Measurements from ENCODE around the gene TEAD2. TPM values are rescaled to one million over a fixed set of nuclear protein-coding genes. Genes with fewer than 3 reads are reported as not detected.

TEAD2 gene
- total and polyA plus RNA-seq, 2 of the 13 experiments (the other 11 are each of a cell fraction or from before 2014, with no cell fraction given), result 10.8 to 12.5 TPM

DNA sequence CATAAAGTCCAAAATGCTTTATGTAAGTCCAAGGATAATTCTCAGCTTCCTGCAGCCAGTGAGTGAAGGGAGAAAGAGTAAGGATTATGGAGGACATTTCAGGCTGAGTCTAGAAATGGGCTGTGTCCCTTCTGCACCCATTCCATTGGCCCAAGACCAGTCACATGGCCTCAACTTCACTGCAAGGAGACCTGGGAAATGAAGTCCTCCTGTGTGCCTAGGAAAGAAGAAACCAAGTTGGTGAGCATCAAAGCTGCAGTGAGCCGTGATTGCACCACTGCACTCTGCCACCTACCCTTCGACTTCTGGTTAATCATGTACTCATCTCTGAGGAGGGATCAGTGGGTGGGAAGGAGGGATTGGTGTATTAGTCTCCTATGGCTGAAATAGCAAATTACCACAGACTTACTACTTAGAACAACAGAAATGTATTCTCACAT, 30.6 kb downstream of the TEAD2 start (continued):
- TF ChIP-seq, protein P1, sequence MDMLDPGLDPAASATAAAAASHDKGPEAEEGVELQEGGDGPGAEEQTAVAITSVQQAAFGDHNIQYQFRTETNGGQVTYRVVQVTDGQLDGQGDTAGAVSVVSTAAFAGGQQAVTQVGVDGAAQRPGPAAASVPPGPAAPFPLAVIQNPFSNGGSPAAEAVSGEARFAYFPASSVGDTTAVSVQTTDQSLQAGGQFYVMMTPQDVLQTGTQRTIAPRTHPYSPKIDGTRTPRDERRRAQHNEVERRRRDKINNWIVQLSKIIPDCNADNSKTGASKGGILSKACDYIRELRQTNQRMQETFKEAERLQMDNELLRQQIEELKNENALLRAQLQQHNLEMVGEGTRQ (IDR thresholded peaks at IDR 0.05; ENCODE audit: low read depth, low read length), result peak; percentile 93
- TF ChIP-seq, protein P1 (CRISPR knock-in tag; IDR thresholded peaks at IDR 0.05; ENCODE audit: borderline replicate concordance), result peak; percentile 98; the same call in 1 of the 2 replicates
- TF ChIP-seq KLF11 (CRISPR knock-in tag; IDR thresholded peaks at IDR 0.05) (peak; percentile 80; the same call in 1 of the 2 replicates), KLF16 (CRISPR knock-in tag; IDR thresholded peaks at IDR 0.05) (0 out of 4 replicates have a peak, but pooled peaks of 1 of the 2 experiments have one; percentile 42), ZNF616 (CRISPR knock-in tag; IDR thresholded peaks at IDR 0.05; ENCODE audit: low read depth) (no peak), ZBTB21 (CRISPR knock-in tag; IDR thresholded peaks at IDR 0.05) (0 out of 2 replicates have a peak, but pooled peaks have one; percentile 25), ZNF577 (CRISPR knock-in tag; IDR thresholded peaks at IDR 0.05; ENCODE audit: borderline replicate concordance, low read depth) (no peak), ZBTB42 (CRISPR knock-in tag; IDR thresholded peaks at IDR 0.05) (no peak), ZNF34 (CRISPR knock-in tag; IDR thresholded peaks at IDR 0.05; ENCODE audit: borderline replicate concordance) (no peak), SAP130 (CRISPR knock-in tag; IDR thresholded peaks at IDR 0.05; ENCODE audit: low read depth) (peak; percentile 53; the same call in 1 of the 2 replicates), RAD51 (IDR thresholded peaks at IDR 0.05; ENCODE audit: borderline replicate concordance) (peak; percentile 49; the same call in 1 of the 2 replicates)
- TF ChIP-seq, protein P2, sequence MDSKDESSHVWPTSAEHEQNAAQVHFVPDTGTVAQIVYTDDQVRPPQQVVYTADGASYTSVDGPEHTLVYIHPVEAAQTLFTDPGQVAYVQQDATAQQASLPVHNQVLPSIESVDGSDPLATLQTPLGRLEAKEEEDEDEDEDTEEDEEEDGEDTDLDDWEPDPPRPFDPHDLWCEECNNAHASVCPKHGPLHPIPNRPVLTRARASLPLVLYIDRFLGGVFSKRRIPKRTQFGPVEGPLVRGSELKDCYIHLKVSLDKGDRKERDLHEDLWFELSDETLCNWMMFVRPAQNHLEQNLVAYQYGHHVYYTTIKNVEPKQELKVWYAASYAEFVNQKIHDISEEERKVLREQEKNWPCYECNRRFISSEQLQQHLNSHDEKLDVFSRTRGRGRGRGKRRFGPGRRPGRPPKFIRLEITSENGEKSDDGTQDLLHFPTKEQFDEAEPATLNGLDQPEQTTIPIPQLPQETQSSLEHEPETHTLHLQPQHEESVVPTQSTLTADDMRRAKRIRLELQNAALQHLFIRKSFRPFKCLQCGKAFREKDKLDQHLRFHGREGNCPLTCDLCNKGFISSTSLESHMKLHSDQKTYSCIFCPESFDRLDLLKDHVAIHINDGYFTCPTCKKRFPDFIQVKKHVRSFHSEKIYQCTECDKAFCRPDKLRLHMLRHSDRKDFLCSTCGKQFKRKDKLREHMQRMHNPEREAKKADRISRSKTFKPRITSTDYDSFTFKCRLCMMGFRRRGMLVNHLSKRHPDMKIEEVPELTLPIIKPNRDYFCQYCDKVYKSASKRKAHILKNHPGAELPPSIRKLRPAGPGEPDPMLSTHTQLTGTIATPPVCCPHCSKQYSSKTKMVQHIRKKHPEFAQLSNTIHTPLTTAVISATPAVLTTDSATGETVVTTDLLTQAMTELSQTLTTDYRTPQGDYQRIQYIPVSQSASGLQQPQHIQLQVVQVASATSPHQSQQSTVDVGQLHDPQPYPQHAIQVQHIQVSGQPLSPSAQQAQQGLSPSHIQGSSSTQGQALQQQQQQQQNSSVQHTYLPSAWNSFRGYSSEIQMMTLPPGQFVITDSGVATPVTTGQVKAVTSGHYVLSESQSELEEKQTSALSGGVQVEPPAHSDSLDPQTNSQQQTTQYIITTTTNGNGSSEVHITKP (CRISPR knock-in tag; IDR thresholded peaks at IDR 0.05; ENCODE audit: low read depth), result peak; percentile 88
- TF ChIP-seq, protein P3, sequence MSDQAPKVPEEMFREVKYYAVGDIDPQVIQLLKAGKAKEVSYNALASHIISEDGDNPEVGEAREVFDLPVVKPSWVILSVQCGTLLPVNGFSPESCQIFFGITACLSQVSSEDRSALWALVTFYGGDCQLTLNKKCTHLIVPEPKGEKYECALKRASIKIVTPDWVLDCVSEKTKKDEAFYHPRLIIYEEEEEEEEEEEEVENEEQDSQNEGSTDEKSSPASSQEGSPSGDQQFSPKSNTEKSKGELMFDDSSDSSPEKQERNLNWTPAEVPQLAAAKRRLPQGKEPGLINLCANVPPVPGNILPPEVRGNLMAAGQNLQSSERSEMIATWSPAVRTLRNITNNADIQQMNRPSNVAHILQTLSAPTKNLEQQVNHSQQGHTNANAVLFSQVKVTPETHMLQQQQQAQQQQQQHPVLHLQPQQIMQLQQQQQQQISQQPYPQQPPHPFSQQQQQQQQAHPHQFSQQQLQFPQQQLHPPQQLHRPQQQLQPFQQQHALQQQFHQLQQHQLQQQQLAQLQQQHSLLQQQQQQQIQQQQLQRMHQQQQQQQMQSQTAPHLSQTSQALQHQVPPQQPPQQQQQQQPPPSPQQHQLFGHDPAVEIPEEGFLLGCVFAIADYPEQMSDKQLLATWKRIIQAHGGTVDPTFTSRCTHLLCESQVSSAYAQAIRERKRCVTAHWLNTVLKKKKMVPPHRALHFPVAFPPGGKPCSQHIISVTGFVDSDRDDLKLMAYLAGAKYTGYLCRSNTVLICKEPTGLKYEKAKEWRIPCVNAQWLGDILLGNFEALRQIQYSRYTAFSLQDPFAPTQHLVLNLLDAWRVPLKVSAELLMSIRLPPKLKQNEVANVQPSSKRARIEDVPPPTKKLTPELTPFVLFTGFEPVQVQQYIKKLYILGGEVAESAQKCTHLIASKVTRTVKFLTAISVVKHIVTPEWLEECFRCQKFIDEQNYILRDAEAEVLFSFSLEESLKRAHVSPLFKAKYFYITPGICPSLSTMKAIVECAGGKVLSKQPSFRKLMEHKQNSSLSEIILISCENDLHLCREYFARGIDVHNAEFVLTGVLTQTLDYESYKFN (CRISPR knock-in tag; conservative IDR thresholded peaks at IDR 0.05), result peak; percentile 20; the same call in 1 of the 2 replicates
- TF ChIP-seq, protein P4, sequence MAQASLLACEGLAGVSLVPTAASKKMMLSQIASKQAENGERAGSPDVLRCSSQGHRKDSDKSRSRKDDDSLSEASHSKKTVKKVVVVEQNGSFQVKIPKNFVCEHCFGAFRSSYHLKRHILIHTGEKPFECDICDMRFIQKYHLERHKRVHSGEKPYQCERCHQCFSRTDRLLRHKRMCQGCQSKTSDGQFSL (CRISPR knock-in tag; IDR thresholded peaks at IDR 0.05), result no peak
- TF ChIP-seq, protein P5, sequence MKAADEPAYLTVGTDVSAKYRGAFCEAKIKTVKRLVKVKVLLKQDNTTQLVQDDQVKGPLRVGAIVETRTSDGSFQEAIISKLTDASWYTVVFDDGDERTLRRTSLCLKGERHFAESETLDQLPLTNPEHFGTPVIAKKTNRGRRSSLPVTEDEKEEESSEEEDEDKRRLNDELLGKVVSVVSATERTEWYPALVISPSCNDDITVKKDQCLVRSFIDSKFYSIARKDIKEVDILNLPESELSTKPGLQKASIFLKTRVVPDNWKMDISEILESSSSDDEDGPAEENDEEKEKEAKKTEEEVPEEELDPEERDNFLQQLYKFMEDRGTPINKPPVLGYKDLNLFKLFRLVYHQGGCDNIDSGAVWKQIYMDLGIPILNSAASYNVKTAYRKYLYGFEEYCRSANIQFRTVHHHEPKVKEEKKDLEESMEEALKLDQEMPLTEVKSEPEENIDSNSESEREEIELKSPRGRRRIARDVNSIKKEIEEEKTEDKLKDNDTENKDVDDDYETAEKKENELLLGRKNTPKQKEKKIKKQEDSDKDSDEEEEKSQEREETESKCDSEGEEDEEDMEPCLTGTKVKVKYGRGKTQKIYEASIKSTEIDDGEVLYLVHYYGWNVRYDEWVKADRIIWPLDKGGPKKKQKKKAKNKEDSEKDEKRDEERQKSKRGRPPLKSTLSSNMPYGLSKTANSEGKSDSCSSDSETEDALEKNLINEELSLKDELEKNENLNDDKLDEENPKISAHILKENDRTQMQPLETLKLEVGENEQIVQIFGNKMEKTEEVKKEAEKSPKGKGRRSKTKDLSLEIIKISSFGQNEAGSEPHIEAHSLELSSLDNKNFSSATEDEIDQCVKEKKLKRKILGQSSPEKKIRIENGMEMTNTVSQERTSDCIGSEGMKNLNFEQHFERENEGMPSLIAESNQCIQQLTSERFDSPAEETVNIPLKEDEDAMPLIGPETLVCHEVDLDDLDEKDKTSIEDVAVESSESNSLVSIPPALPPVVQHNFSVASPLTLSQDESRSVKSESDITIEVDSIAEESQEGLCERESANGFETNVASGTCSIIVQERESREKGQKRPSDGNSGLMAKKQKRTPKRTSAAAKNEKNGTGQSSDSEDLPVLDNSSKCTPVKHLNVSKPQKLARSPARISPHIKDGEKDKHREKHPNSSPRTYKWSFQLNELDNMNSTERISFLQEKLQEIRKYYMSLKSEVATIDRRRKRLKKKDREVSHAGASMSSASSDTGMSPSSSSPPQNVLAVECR (CRISPR knock-in tag; IDR thresholded peaks at IDR 0.05; ENCODE audit: borderline replicate concordance), result peak; percentile 56; the same call in 1 of the 2 replicates

Data from HepG2 (cell line).